NCI-H345 (cell line): ENCODE measurements around the gene SIL1.
"Not testable (repeated sequence)": the region's sequence is repeated elsewhere in the genome, so short reads cannot be mapped to it uniquely, and the experiment has no call there.

Source experiments
- DNase-seq: peaks from one replicate; lab custom pipeline; 2025; lab: John Stamatoyannopoulos, UW

SIL1 gene

DNA sequence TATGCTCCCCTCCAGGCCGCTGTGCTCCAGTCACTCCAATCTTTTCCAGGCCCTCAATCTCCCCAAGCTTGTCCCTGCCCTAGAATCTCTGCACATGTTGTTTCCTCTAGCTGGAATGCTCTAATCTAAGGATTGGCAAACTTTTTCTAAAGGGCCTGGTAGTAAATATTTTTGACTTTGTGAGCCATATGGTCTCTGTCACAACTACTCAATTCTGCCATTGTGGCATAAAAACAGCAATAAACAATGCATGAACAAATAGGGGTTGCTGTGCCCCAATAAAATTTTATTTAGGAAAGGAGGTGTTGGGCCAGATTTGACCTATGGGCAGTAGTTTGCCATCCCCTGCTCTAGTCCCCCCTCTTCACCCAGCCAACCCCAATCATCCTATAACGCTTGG, 172.5 kb downstream of the SIL1 start:
- DNase-seq = no peak

DNA sequence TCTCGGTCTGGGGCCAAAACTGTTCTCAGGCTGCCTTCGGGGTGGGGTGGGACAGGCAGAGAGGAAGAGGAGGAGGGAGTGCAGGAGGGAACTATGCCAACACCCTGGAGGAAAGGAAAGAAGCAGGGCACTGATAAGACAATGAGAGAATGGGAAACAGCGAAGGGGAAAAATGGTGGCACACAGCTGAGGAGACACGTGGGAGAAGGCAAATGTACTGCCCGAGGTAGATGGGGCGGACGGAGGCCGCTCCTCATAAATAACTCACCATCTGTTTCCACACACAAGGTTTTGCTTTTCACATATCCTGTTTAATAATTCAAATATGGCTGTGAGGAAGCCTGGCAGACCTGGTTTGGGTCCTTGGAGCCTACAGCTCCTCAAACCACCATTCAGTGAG, 174.9 kb downstream of the SIL1 start:
- no peak for DNase-seq

DNA sequence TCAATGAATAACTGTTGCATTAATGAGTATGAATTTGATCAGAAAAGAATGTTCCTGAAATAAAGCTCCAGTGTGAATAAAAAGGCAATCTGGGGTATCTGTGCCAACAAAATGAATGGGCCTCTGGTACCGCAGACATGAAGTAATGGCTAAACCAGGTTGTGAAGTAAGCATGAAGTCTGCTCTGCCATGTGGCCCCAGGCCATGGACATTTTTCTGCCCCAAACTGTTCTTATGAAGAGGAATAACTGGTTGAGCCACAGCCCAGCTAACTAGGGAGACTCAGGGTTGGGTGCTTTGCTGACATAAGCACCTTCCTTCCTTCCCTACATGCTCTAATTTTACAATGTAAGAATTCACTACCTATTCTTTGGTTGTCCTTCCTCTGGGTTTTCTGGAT, 175.6 kb downstream of the SIL1 start:
- no peak for DNase-seq

DNA sequence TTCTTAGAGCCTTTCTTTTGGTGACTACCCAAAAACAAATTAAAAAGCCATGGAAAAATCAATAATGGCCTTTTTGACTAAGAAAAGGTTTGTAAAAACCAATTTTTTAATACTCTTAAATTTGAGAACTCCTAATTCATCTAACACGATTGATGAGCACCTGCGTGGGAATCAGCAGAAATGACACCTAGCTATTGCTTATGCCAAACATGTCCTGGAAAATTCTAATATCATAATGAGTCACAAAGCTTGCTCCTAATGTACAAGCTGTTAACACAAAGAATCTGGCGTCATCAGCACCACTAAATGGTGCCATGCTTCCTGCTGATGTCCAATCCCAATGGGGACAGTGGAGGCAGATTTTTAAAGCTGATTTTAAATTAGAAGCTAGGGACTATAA, 176.8 kb downstream of the SIL1 start:
- no peak for DNase-seq

DNA sequence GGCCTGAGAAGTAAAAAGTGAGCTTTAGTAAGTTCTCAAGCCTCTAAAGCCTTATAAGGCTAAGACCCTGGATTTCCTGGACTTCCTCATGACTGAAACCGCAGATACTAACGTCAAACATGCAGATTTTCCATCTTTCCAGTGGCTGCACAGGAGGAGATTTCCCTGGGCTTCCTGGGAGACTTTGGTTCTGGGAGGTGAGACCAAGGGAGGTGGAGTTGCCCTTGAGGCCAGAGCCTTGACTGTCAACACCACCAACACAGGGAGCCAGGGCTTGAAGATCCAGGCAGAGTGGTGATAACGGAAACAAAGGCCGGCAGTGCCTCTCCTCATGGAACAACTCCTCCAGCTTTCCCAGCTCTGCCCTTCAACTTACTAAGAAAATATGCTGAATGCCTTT, 178.3 kb downstream of the SIL1 start:
- DNase-seq = no peak

GRCh38 chr5:139019211-139019610, 179.0 kb downstream of the SIL1 start:
- DNase-seq = no peak

DNA sequence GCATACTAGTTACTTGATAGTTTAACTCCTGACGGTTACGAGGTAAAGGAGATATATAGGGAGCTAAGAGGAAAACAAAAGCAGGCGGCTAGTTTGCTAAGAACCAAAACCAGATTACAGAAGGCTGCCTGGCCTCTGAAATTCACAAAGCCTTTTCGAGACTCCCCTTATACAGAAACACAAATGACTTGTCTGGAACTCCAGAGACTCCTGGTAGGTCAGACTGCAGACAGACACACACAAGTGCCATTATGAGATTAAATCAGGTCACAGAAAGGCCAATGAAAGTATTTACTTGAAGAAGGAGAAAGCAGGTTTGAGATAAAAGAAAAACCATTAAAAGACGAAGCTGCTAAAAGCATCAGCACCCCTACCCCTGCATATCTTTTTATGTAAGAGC, 180.5 kb downstream of the SIL1 start:
- no peak for DNase-seq

DNA sequence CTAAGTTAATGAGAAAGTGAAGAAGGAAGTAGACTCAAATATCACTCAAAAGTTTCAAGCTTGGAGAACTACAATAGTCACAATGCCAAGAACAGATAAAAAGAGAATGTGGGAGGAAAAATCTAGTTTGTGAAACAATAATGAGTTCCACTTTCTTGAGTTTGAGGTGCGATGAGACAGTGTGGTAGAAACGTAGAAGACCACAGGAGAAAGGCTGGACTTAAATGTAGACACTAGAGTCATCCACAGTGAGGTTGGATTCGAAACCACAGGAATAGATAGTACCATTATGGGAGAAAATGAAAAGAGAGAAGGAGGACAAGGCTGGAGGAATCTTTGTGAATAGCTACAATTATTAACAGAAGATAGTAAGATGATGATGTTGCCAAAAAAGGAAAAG, 182.0 kb downstream of the SIL1 start:
- no peak for DNase-seq

DNA sequence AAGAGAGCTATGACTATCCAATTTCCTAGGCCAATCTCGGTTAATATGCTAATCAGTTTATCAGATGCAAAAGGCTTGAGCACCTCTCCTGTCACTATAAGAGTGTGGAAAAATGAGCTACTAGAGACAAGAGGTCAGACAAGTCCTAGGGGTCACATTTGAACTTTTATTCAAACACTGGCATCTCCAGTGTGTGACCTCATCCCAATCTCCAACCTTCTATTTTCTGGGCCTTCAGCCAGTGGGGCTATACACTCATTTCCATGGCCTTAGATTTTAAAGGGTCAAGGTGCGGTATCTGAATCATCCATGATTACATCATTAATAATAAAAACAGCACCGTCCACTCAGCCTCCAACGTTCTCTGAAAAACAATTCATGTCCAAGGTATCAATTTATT, 183.4 kb downstream of the SIL1 start:
- DNase-seq = no peak

DNA sequence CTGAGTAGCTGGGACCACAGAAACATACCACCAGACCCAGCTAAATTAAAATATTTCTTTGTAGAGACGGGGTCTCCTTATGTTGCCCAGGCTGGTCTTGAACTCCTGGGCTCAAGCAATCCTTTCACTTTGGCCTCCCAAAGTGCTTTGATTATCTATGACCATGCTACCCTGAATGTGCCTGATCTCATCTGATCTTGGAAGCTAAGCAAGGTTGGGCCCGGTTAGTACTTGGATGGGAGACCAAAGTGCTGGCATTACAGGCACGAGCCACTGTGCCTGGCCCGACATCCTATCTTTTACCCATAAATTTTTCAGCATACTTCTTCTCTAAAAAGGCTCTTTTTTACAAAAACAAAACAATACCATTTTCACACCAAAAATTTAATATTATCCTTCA, 186.0 kb downstream of the SIL1 start:
- no peak for DNase-seq

DNA sequence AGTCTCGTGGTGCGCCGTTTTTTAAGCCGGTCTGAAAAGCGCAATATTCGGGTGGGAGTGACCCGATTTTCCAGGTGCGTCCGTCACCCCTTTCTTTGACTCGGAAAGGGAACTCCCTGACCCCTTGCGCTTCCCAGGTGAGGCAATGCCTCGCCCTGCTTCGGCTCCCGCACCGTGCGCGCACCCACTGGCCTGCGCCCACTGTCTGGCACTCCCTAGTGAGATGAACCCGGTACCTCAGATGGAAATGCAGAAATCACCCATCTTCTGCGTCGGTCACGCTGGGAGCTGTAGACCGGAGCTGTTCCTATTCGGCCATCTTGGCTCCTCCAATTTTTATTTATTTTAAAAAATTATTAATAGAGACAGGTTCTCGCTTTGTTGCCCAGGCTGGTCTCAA, 187.0 kb downstream of the SIL1 start:
- DNase-seq = not testable (repeated sequence)

- no peak for DNase-seq
These were observed 193.5 kb downstream of the SIL1 start for GRCh38 chr5:139004374-139005307.

- DNase-seq = no peak
These were observed 198.5 kb downstream of the SIL1 start for GRCh38 chr5:138999674-139000073.

DNA sequence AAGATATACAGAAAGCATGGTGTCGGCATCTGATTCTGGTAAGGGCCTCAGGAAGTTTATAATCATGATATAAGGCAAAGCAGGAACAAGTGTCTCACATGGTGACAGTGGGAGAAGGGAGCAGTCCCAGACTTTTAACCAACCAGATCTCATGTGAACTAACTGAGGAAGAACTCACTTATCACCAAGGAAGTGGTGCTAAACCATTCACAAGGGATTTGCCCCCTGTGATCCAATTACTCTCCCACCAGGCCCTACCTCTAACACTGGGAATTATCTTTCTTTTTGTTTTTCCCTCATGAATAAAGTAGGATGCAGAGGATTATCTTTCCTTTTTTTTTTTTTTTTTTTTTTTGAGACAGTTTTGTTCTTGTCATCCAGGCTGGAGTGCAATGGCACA, 199.6 kb downstream of the SIL1 start:
- no peak for DNase-seq

- no peak for DNase-seq
These were observed 202.0 kb downstream of the SIL1 start for GRCh38 chr5:138996120-138996519.

DNA sequence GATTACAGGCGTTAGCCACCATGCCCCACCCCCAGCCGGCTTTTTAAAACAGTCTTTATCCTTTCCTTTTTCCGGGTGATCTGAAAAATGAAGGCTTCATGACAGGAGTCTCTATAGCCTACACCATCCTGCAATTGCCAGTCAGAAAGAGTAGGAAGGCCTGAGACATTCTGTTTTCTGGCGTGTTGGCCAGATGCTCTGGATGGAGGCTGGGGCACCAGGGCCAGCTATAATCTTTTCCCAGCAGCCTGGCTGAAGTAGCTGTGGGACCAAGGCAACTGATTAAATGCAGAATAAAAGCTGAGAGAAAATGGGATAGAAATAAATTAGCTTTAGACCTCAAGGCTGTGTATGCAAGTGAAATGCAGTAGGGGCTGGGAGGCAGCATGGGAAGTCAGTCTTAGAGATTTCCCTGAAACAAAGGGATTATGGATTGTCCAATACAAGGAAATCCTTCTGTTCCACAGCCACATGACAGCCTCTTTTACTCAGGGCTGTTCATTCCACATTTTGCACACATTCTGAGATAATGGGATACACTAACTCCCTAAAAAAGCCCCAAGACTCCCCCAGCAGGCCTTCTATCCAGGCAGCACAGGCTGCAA, 207.1 kb downstream of the SIL1 start:
- DNase-seq = no peak

GRCh38 chr5:138989720-138990119, 208.4 kb downstream of the SIL1 start:
- DNase-seq = no peak

GRCh38 chr5:138986186-138986800, 211.9 kb downstream of the SIL1 start:
- DNase-seq = no peak

DNA sequence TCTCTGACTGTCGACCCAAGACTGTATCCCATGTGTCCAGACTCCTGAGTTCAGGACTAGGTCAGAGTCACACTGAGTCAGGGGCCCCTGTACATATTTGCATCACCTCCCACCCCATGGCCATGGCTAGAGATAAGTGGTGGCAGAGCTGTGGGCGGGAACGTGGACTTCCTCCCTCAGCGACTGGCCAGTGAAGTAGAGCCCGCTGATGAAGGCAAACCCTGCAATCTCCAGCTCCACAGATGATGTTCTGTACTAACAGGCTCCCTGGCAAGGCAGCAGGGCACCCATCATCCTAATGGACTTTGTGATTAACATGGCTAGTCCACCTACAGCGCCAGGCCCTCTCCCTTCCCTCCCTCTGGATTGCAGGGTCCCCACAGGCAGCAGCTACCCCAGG, 212.5 kb downstream of the SIL1 start:
- DNase-seq = no peak

GRCh38 chr5:138985256-138985655, 212.9 kb downstream of the SIL1 start:
- DNase-seq = no peak

GRCh38 chr5:138983984-138984383, 214.2 kb downstream of the SIL1 start:
- no peak for DNase-seq

- DNase-seq = no peak
These were observed 216.6 kb downstream of the SIL1 start for GRCh38 chr5:138981586-138981985.

GRCh38 chr5:138981131-138981530, 217.0 kb downstream of the SIL1 start:
- DNase-seq = no peak
